ENCODE results near the gene WDPCP.
A peak's percentile ranks its signal among the peaks of the same experiment; 100 is the strongest.
"Not testable (repeated sequence)": the region's sequence is repeated elsewhere in the genome, so short reads cannot be mapped to it uniquely, and the experiment has no call there.

Gene WDPCP

GRCh38 chr2:63344575-63345284 lies 243.5 kb downstream of the WDPCP start:
- no peak for DNase-seq

DNA sequence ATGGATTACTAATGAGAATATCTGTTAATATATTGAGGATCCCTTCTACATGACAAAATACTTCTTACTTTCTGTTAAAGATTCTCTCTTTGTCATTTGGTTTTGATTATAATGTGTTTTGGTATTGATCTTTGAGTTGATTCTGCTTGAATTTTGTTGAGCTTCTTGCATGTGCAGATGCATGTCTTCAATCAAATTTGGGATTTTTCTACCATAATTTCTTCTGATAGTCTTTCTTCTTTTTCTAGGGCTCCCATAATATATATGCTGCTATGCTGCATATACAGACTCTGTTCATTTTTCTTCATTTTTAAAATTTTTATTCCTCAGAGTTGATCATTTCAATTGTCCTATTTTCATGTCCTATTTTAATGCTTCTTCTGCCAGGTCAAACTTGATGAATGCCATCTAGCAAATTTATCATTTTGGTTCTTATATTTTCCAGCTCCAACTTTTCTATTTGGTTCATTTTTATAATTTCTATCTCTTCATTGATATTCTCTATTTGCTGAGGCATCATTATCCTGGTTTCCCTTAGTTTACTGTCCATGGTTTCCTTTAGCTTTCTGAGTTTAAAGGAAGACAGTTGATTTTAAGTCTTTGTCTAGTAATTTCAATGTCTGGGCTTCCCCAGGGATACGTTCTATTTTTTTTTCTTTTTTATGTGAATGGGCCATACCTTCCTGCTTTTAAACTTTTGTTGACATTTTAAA lies 244.7 kb downstream of the WDPCP start:
- DNase-seq, result no peak

DNA sequence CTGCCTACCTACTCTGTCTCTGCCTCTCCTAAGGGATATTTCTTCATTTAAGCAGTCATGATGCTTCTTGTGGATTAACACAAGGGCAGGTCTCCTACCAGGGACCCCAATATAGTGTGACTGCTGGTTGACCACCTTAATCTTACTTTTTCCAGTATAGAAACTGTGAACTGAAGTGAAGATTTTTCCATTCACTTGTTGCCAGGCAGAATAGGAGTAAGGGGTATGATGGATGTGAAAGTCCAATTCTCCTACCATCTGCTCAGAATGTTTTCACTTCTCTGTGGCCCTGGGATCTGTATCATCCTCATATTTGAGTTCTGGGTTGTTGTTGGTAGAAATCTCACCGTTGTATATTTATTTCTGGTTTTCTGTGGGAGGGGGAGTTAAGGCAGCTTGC lies 247.8 kb downstream of the WDPCP start:
- DNase-seq, result no peak

GRCh38 chr2:63334910-63335309 lies 253.4 kb downstream of the WDPCP start:
- no peak for DNase-seq

DNA sequence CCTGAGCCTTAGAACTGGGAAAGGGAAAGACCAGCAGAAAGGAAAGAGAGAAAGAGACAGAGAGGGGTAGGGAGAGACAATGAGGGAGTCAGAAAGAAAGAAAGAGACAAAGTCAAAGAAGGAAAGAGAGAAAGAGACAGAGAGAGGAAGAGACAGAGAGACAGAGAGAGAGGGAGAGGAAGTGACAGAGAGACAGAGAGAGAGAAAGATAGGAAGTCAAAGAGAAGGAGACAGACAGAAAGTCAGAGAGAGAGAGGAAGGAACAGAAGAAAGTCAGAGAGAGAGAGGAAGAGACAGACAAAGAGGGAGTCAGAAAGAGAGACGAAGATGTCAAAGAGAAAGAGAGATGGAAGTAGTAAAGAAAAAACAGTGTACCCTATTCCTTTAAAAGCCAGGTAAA lies 261.8 kb downstream of the WDPCP start:
- DNase-seq, result no peak

- not testable (repeated sequence) for DNase-seq
Measured at GRCh38 chr2:63323662-63324061, 264.6 kb downstream of the WDPCP start.

GRCh38 chr2:63321973-63322372 lies 266.3 kb downstream of the WDPCP start:
- not testable (repeated sequence) for DNase-seq

DNA sequence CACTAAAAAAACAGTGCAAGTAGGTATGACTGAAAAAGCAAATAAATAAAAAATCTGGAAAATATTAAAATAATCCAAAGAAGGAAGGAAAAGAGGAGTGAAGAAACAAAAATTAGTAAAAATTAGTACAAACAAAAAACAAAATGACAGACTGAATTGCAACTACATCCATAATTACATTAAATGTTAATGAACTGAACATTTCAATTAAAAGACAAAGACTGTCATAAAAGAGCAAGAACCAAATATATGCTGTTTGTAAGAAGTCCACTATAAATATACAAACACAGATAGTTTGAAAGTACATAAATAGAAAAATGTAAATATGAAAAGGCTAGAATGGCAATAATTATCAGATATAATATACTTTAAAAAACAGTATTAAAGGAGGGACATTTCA lies 267.6 kb downstream of the WDPCP start:
- DNase-seq, result no peak

GRCh38 chr2:63310614-63311013 lies 277.7 kb downstream of the WDPCP start:
- DNase-seq, result no peak

- DNase-seq, result peak in 1 of 2 experiments; percentile 3
Measured at GRCh38 chr2:63301481-63301880, 286.8 kb downstream of the WDPCP start.

DNA sequence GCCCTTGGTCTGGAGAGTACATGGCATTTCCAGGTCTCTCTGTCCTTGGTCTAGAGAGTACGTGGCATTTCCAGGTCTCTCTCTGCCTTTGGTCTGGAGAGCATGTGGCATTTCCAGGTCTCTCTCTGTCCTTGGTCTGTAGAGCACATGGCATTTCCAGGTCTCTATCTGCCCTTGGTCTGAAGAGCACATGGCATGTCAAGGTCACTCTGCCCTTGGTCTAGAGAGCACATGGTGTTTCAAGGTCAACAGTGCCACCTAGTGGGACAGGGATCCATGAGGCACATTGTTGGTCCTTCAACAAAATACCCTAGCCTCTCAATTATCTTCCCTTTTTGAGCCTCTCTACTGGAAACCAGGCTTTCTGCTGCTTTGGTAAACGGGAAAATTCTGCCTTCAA lies 287.4 kb downstream of the WDPCP start:
- peak in 1 of 2 experiments; percentile 5 for DNase-seq

DNA sequence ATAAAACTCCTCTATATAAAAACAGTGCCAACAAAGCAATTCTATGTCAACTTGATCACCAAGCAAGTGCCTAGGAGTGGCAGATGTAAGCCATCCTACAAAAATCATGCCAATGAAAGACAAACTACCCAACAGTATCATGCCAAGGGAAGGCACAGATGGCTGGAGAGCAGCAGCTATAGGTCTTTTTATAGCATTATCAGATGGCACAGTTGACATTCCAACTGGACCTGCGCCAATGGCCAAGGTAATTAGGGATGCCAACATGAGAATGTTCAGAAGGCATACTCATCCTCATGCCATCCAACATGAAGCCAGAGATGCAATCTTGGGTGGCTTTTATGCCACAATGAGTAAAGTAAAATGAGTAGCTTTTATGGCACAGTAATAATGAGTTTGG lies 300.3 kb downstream of the WDPCP start:
- DNase-seq, result no peak

GRCh38 chr2:63286520-63286919 lies 301.8 kb downstream of the WDPCP start:
- DNase-seq, result not testable (repeated sequence)

- no peak for DNase-seq
Measured at GRCh38 chr2:63283273-63283672, 305.0 kb downstream of the WDPCP start.

- DNase-seq, result no peak
Measured at GRCh38 chr2:63272560-63272959, 315.7 kb downstream of the WDPCP start.

DNA sequence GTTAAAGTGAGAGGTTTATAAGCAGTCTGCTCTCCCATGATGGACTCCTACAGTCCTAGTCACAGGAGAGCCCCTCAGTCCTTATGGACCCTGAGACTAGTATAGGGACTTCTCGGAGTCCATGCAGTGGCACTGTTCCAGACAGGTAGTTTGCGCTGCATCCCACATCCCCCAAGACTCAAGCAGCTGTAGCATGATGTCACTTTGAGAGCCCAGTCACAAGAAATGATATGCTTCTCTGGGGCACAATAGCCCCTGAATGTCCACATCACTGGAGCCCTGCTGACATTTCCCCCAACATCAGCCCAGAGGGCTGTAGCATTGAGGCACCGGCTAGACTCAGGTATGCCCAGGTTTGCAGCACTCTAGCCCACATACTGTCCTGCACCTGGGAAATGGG lies 317.6 kb downstream of the WDPCP start:
- DNase-seq, result no peak

- no peak for DNase-seq
Measured at GRCh38 chr2:63268946-63269345, 319.3 kb downstream of the WDPCP start.

- DNase-seq, result no peak
Measured at GRCh38 chr2:63261137-63261621, 327.1 kb downstream of the WDPCP start.

DNA sequence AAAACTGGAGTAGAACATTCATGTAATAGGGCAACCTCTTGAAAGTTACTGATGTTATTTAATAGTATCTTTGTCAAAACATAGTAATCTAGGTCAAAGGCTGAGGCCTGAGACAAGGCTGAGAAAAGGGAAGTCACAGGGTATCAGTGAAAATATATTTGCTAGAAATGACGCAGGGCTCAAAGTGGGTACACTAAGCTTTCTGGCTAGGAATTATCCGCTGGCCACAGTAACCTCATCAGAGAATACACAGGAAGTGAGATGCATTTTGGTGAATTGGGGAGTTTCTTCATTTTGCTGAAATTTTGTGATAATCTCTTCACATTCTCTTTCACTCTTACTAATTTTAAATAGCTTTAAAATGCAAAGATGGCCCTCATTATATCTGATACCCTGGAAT lies 330.8 kb downstream of the WDPCP start:
- no peak for DNase-seq

DNA sequence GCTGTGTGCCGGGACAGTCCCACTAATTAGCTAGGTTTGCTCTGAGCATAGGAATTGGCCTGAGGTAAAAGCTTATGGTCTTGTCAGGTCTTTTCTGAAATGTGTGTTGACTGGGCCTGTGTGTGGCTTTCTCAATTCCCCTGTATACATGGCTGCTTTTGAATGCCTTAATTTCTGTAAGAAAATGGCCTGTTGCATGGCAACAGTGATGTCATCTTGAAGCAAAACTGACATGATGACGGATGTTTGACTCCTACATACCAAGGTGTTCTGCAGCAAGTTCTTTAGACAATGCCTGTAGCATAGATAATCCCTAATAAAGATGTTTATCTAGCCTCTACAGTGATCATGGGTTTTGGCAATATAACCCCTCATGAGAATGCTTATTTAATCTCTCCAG lies 339.1 kb downstream of the WDPCP start:
- no peak for DNase-seq

- no peak for DNase-seq
Measured at GRCh38 chr2:63242747-63243146, 345.5 kb downstream of the WDPCP start.

- DNase-seq, result no peak
Measured at GRCh38 chr2:63225964-63226686, 362.2 kb downstream of the WDPCP start.

- DNase-seq, result no peak
Measured at GRCh38 chr2:63218800-63219526, 369.3 kb downstream of the WDPCP start.

Data from activated CD4-positive, alpha-beta T cell treated with anti-CD3 and anti-CD28 coated beads, Interleukin-2, amount 50 U/mL, for 48 hours (primary cell).